ENCODE measurements around the gene CSK.

DNA sequence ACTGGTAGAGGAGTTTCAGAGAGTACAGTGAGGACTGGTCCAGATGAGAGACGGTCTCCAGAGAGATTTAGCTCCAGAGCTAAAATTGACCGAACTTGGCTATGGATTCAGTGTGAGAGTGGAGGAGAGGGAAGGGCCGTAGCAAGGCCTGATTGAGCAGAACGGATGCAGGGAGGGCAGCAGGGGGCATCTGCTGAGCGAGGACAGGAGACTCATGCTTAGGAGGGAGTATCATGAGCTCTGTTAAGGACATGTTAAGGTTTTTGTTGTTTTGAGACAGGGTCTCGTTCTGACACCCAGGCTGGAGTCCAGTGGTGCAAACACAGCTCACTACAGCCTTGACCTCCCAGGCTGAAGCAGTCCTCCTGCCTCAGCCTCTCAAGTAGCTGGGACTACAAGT lies 23.1 kb downstream of the CSK start:
- no peak for TF ChIP-seq POLR2A (IDR thresholded peaks at IDR 0.05)
- TF ChIP-seq, protein P1, sequence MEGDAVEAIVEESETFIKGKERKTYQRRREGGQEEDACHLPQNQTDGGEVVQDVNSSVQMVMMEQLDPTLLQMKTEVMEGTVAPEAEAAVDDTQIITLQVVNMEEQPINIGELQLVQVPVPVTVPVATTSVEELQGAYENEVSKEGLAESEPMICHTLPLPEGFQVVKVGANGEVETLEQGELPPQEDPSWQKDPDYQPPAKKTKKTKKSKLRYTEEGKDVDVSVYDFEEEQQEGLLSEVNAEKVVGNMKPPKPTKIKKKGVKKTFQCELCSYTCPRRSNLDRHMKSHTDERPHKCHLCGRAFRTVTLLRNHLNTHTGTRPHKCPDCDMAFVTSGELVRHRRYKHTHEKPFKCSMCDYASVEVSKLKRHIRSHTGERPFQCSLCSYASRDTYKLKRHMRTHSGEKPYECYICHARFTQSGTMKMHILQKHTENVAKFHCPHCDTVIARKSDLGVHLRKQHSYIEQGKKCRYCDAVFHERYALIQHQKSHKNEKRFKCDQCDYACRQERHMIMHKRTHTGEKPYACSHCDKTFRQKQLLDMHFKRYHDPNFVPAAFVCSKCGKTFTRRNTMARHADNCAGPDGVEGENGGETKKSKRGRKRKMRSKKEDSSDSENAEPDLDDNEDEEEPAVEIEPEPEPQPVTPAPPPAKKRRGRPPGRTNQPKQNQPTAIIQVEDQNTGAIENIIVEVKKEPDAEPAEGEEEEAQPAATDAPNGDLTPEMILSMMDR (IDR thresholded peaks at IDR 0.05), result no peak
- TF ChIP-seq POLR2AphosphoS5 (IDR thresholded peaks at IDR 0.05), result no peak
- TF ChIP-seq EP300 (IDR thresholded peaks at IDR 0.05), result no peak
